ENCODE measurements around the gene SPIC.

Gene SPIC

DNA sequence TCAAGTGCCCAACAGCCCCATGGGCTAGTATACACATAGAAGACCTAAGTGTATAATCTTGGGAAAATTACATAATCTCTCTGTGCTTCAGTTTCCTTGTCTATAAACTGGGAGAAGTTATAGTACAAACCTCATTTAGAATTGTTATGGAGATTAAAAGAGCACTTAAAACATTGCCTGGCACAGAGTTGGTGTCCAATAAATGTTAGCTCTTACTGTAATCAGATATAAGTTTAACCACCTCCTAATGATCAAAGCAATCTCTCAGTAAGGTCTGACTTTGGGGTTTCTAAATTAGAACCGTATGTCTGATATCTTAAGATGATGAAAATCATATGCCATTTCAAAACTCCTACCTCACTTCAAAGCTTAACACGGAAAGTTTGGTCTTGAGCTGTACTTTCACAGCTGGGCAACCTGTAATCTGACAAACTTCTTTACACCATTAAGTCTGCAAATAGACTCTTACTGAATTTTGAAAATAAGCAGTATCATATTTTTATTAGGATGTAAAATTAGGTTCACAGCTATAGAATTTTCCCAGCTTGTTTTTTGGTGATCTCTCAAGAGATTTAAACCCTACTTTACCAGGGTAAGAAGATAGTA is 61.0 kb downstream of the SPIC start:
- no peak for DNase-seq

Data from SHP77 treated with DMSO at 0.1 percent for 48 hours (cell line).